Smooth muscle cell of the brain vasculature (primary cell): Measurements from ENCODE around the gene FAM83C.

Experiments
- DNase-seq: peaks from one replicate; pipeline ENCODE4 v3.0.0-alpha.2; 2012; ENCODE audit warnings: low read depth, low spot score

Gene FAM83C

GRCh38 chr20:35291654-35292503 is at the start of gene FAM83C:
TSS of gene FAM83C (minus strand) at chr20:35292425. CDS start at chr20:35292304, 121 bp downstream.
- no peak for DNase-seq

- DNase-seq: no peak
These were observed 49.3 kb upstream of the FAM83C start for GRCh38 chr20:35341366-35342028.

GRCh38 chr20:35340436-35340835 is 48.2 kb upstream of the FAM83C start:
- no peak for DNase-seq

GRCh38 chr20:35339636-35340035 is 47.4 kb upstream of the FAM83C start:
- DNase-seq: no peak

- DNase-seq: no peak
These were observed 46.8 kb upstream of the FAM83C start for GRCh38 chr20:35339007-35339406.

- DNase-seq: no peak
These were observed 42.3 kb upstream of the FAM83C start for GRCh38 chr20:35334311-35335101.

GRCh38 chr20:35333606-35334005 is 41.4 kb upstream of the FAM83C start:
- no peak for DNase-seq

GRCh38 chr20:35332540-35333200 is 40.4 kb upstream of the FAM83C start:
- DNase-seq: no peak

GRCh38 chr20:35329435-35330139 is 37.4 kb upstream of the FAM83C start:
- no peak for DNase-seq

- DNase-seq: no peak
These were observed 36.5 kb upstream of the FAM83C start for GRCh38 chr20:35328689-35329088.

- DNase-seq: no peak
These were observed 36.0 kb upstream of the FAM83C start for GRCh38 chr20:35328095-35328685.

- DNase-seq: no peak
These were observed 35.1 kb upstream of the FAM83C start for GRCh38 chr20:35327074-35327976.

GRCh38 chr20:35326740-35327073 is 34.5 kb upstream of the FAM83C start:
- no peak for DNase-seq

- DNase-seq: no peak
These were observed 34.0 kb upstream of the FAM83C start for GRCh38 chr20:35326021-35326739.

GRCh38 chr20:35325401-35325800 is 33.2 kb upstream of the FAM83C start:
- DNase-seq: no peak

GRCh38 chr20:35320396-35321126 is 28.3 kb upstream of the FAM83C start:
- no peak for DNase-seq

- DNase-seq: no peak
These were observed 27.6 kb upstream of the FAM83C start for GRCh38 chr20:35319871-35320197.

- no peak for DNase-seq
These were observed 27.1 kb upstream of the FAM83C start for GRCh38 chr20:35319192-35319870.
